A673 (cell line): ENCODE measurements around the gene AGAP1.

Experiments
- EZH2 ChIP-seq: fragments of 200-600 bp; sonication (generic); IDR thresholded peaks from 2 replicates; pipeline ENCODE4 v1.6.1; 2017; ENCODE audit warnings: borderline replicate concordance, low read depth, mild to moderate bottlenecking, mixed read lengths, antibody characterized with exemption, low read length; ENCODE audit not compliant: poor library complexity, severe bottlenecking
- TF ChIP-seq, protein P1 (sequence below): fragments of 300-800, 200-600 bp; sonication (generic); conservative IDR thresholded peaks from 2 replicates; pipeline ENCODE4 v1.5.1; 2017; ENCODE audit warnings: low read depth, mild to moderate bottlenecking, antibody characterized with exemption, low read length, moderate library complexity, mixed read lengths

DNA sequence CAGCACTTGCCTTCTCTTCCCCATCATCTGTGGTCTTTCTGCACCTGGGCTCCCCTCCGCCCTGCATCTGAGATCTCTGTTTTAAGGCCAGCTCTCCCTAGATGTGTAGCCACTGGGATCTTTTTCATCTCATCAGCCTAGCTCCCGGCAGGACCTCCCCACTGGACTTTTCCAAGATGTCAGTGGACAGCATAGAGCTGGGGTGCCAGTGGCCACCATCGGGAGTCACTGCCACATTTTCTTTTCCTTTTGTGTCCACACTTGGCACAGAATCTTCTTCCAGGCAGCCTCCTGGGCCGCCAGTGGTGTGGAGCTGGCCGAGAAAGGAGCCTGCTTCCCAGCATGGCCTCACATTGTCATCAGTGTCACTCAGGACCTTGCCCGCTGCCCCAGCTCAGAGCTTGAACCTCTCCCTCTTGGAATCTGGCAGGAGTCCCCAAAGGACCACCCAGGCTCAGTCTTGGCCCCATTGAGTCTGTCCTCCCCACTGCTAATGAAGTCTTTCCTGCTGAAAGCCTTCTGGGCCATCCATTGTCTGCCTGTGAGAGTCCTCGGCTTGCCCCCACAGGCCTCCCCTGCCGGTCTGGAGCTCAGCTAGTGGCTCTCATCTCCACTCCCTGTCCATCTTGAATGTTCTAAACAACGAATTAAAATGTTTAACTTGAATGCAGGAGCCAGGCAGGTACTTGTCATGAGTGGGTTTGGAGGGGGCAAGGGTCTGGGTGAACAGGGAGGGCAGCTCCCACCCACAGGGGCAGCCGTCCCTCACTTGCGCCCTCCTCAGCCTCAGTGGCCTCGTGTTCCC lies 349.9 kb downstream of the AGAP1 start:
- no peak for TF ChIP-seq EZH2
- TF ChIP-seq, protein P1, sequence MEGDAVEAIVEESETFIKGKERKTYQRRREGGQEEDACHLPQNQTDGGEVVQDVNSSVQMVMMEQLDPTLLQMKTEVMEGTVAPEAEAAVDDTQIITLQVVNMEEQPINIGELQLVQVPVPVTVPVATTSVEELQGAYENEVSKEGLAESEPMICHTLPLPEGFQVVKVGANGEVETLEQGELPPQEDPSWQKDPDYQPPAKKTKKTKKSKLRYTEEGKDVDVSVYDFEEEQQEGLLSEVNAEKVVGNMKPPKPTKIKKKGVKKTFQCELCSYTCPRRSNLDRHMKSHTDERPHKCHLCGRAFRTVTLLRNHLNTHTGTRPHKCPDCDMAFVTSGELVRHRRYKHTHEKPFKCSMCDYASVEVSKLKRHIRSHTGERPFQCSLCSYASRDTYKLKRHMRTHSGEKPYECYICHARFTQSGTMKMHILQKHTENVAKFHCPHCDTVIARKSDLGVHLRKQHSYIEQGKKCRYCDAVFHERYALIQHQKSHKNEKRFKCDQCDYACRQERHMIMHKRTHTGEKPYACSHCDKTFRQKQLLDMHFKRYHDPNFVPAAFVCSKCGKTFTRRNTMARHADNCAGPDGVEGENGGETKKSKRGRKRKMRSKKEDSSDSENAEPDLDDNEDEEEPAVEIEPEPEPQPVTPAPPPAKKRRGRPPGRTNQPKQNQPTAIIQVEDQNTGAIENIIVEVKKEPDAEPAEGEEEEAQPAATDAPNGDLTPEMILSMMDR, result no peak
